Body of pancreas (tissue), 4 donors: ENCODE results near the gene ARHGEF3.

ENCODE experiments used
- POLR2A ChIP-seq, 3 donors: fragments of 450-650 bp; IDR thresholded peaks; one replicate each; pipeline ENCODE4 v1.6.1; 2016; ENCODE audit warnings: antibody characterized with exemption in 3 of 3, mild to moderate bottlenecking in 2 of 3
- TF ChIP-seq, protein P1 (sequence below), 7 experiments: fragments of 450-650 bp in 4 of 7; fragments of 200-600 bp in 3 of 7; sonication (generic) in 3 of 7; IDR thresholded peaks; one replicate each; pipeline ENCODE4 v1.5.1; 2016 to 2019; ENCODE audit warnings: antibody characterized with exemption in 7 of 7

DNA sequence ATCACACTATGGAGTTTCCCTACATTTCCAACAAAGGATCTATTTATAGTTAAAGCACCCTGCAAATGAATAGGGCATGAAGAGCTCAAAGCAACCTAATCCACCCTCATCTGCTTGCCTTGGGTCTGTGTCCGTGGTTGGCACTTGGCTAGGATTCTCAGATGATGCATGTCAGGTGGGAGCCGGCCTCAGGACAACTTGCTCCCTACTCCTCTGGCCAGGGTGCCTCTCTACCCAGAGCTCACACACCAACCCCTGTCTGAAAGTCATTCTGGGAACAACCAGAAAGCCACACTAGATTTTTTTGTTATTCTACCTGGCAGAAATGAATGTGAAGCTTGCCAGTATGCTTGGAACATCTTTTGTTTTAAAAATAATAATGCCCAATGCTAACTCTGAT lies 13.2 kb downstream of the ARHGEF3 start:
- TF ChIP-seq, protein P1, sequence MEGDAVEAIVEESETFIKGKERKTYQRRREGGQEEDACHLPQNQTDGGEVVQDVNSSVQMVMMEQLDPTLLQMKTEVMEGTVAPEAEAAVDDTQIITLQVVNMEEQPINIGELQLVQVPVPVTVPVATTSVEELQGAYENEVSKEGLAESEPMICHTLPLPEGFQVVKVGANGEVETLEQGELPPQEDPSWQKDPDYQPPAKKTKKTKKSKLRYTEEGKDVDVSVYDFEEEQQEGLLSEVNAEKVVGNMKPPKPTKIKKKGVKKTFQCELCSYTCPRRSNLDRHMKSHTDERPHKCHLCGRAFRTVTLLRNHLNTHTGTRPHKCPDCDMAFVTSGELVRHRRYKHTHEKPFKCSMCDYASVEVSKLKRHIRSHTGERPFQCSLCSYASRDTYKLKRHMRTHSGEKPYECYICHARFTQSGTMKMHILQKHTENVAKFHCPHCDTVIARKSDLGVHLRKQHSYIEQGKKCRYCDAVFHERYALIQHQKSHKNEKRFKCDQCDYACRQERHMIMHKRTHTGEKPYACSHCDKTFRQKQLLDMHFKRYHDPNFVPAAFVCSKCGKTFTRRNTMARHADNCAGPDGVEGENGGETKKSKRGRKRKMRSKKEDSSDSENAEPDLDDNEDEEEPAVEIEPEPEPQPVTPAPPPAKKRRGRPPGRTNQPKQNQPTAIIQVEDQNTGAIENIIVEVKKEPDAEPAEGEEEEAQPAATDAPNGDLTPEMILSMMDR (IDR thresholded peaks at IDR 0.05), result no peak
- TF ChIP-seq POLR2A (IDR thresholded peaks at IDR 0.05), result no peak
